ENCODE measurements around the gene POTEI.
"Not testable (repeated sequence)": the region's sequence is repeated elsewhere in the genome, so short reads cannot be mapped to it uniquely, and the experiment has no call there.

Gene POTEI

DNA sequence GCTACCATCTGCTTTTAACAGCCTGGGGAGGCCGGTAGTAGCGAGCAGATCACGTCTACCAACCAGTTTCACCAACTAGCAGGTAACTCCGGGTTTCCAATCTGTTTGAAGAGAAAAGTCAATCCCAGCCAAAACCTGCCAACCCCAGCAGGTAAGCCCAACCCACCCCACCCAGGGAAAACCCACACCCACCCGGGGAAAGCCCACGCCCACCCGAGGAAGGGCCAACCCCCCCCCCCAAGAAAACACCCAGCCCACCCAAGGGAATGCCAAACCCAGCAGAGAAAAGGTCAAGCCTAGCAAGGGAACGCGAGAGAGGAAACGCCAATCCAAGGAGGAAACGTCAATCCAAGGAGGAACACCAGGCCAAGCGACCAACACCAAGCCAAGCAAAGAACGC lies at the start of gene POTEI:
Gene POTEI, minus strand, starts transcription at position 101 of the 400 bp plus-strand sequence. Its CDS starts 93 bp downstream, at position 8.
- not testable (repeated sequence) for DNase-seq

DNA sequence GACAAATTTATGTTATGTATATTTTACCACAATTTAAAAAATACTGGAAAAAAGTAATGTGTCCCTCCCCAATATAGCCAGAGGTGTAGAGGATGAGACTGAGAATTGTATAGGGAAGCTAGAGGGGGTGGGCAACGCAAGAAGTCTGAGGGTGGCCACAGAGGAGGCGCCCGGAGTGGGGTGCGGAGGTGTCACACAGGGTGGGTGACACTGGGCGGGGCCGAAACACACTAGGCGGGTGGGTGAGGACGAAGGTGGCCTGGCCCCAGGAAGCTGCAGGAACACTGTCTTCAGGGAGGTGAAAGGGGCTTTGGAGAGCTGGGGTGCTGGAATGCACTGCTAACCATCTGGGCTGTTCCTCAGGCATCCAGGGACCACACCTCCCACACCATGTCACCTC lies 47.3 kb upstream of the POTEI start:
- DNase-seq = not testable (repeated sequence)

DNA sequence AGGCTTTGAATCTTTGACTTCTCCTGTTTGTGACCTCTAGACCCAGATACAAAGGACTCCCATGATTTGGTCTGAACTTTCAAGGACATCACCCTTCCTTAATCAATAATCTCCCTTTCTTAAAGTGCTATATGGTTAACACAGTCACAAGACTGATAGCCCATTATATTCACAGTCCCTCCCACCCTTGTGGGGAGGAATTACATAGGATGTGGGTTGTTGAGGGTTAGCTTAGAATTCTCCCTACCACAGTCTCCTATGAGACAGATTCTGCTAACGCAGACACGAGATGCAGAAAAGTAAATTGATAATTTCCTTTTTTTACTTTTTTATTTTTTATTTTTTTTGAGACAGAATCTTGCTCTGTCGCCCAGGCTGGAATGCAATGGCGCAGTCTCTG lies 45.0 kb upstream of the POTEI start:
- DNase-seq = not testable (repeated sequence)

DNA sequence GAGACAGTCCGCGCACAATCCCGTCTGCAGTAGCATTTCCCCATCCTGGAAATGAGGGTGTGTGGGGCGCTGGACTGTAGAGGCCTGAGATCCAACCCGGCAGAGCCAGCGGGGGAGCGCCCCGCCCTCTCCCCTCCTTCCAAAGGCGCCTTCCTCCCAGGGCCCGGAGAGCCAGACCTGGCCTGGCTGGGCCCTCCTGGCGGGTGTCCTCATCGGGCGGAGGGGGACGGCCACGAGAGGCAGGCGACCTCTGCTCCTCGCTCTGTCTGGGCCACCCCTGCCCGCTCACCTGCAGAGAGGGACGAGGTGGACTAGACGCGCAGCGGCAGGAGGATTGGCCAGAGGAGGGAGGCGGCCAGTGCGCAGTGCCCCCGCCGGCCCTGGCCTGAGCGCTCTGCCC lies 40.3 kb upstream of the POTEI start:
- not testable (repeated sequence) for DNase-seq

DNA sequence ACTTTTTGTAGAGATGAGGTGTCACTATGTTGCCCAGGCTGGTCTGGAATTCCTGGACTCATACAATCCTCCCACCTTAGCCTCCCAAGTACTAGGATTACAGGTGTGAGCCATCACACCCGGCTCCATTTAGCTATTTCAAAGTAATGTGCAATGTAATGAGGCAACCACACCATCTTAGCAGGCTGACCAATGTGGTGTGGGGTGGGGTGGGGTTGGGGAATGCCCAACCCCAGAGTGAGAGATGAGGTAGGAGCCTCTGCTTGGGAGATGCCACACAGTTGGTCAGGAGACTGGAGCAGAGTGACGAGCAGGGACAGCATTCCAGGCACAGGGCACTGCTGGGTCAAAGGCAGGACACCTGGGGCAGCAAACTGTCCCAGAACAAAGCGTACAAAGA lies 39.3 kb upstream of the POTEI start:
- not testable (repeated sequence) for DNase-seq

DNA sequence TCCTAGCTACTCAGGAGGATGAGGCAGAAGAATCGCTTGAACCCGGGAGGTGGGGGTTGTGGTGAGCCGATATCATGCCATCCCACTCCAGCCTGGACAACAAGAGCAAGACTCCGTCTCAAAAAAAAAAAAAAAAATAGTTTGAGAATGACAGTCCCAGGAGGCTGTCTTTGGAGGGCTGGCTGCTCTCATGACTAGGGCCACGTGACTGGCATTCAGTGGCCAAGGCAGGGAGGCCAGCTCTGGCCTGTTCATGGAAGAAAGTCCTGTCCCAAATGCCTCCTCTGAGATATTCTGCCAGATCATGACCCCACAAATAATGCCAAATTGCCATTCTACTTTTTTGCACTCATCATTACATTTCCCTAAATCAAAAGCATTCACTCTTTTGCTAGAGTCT lies 35.9 kb upstream of the POTEI start:
- not testable (repeated sequence) for DNase-seq

DNA sequence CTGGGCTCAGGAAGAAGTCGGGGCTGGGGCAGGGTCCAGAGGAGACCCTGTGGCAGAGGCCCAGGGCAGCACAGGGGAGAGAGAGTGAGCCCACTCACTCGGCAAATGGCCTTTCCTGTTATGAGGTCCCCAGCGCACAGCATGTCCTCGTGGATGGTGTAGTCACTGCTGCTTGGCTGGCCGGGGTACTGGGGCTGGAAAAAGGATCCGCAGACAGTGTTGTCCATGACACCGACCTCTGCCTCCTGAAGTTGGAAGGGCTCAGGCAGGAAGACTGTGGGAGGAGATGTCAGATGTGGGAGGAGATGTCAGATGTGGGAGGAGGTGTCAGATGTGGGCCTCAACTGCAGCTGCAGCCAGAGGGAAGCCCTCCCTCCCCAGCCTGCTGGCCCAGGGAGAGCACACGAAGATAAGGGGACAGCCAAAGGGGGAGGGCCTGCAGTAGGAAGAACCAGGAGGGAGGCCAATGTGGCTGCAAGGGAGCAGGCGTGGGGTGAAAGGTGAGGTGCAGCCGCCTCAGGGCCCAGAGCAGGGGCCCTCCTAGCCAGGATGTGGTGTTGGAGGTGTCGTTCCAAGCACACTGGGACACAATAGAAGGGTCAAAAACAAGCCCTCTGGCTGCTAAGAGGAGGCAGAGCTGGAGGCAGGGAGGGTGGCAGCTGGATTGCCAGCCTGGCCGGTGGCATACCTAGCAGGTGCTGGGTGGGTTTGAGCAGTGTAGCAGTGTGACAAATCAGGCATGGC lies 34.8 kb upstream of the POTEI start:
- DNase-seq = not testable (repeated sequence)

DNA sequence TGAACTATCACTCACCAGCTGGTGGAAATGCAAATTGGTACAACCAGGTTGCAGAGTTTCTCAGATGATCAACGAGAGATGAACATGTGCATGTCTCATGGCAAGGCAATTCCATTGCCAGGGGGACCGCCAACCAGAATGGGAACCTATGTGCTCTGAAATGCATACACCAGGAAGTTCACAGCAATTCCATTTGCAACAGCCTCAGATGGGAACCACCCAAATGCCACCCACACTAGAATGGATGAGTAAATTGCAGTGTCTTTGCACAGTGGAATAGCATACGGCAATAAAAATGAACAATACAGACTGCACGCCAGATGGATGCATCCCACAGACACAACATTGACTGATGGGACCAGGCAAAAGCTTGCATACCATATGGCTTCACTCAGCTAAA lies 33.7 kb upstream of the POTEI start:
- DNase-seq = not testable (repeated sequence)

DNA sequence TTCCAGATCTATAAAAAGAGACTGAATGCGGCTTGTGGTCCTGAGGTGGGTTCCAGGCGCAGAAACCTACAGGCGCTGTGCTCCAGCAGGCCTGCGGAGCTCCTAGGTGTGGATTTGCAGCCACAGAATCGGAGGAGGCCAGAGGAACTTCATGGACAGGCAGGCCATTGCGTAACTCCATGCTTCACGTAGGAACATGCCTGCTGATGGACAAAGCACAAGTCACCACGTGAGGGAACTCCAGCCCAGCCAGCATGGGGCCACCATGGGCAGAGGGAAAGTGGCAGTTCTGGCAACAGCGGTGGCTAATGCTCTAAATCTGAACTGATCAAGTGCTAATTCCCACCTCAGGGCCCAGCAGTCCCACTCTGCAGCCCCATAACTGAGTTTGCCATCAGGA lies 29.1 kb upstream of the POTEI start:
- DNase-seq = not testable (repeated sequence)

DNA sequence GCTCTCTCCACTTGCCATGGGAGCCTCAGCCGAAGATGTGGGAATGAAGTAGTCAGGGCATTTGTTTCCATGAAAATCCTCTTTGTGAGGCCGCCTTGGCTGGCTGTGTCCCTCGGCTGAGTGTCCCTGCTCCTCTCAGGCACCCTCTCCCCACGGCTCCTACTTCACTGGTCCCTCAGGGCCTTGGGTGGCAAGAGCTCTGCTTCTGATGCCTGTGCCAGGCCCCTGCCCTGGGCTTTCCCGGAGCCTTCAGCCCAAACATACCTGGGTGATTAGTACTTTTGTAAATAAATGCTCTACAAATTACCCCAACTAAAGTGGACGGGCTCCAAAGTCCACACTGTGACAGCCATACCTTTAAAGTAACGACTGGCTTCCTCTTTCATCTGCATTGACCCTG lies 27.5 kb upstream of the POTEI start:
- not testable (repeated sequence) for DNase-seq

DNA sequence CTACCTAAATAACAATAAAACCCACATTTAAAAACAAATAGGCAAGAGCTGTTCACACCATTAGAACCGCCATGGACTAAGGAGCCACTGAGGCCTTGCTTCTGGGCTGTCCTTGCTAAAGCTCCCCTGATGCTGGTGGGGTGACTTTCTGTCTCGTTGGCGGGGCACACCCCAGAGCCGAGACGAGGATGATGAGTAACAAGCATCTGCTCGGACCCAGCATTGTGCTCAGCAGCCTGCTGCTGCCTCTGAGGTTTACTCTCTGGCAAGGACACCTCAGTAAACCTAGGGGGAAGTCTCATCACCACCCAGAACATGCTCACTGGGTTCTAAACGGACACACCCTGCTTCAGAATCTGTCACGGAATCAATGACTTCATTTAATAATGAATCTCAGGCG lies 22.5 kb upstream of the POTEI start:
- DNase-seq = not testable (repeated sequence)

DNA sequence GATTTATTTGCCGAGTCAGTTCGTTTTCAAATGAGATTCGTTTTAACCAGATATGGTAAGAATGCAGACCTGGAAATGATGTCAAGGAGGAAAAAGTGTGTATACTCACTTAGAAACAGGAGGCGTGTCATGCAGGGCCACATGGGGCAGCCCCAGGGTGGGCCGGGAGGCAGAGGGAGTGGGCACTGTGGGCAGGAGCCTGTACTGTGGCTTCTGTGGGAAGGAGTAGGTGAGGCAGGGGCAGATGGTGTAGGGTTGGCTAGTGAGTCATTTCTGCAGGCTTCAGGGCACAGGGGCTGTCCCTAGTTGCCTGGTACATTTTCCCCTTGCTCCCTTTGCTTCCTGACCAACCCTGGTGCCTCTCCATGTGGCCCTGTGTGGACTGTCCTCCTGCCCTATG lies 22.1 kb upstream of the POTEI start:
- not testable (repeated sequence) for DNase-seq

DNA sequence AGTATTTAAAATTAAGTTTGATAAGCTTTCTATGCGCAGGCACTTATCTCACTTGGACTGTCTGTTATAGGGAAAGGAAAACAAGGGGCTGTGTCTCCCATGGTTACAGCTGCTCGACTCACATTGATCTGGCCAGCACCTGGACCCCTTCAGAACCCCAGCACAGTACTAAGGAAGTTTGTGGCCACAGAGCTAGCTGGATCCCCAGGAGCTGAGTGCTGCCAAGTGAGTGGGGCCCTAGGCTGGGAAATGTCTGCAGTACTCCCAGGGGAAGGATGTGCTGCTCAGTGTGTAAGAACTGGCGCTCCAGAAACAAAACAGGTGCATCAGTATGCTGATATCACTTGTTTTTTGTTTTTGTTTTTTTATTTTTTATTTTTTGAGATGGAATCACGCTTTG lies 21.1 kb upstream of the POTEI start:
- DNase-seq = not testable (repeated sequence)

DNA sequence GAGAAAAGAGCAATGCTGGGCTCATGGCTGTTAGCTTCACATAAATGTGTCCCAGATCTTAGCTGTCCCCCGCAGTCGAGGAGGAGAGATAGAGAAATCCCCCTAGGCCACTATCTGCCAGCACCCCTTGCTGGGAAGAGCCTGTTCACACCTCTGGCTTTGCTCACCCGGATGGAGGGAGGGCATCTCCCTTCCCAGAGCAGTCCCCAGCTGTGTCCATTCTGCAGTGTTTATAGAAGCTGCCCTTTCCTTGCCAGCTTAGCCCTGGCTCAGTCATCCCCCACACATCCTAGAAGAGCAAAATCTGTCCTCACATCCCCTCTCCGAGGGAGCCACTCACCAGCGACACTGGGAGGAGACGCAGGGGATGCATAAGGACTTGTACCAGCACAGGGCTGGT lies 20.4 kb upstream of the POTEI start:
- DNase-seq = not testable (repeated sequence)

DNA sequence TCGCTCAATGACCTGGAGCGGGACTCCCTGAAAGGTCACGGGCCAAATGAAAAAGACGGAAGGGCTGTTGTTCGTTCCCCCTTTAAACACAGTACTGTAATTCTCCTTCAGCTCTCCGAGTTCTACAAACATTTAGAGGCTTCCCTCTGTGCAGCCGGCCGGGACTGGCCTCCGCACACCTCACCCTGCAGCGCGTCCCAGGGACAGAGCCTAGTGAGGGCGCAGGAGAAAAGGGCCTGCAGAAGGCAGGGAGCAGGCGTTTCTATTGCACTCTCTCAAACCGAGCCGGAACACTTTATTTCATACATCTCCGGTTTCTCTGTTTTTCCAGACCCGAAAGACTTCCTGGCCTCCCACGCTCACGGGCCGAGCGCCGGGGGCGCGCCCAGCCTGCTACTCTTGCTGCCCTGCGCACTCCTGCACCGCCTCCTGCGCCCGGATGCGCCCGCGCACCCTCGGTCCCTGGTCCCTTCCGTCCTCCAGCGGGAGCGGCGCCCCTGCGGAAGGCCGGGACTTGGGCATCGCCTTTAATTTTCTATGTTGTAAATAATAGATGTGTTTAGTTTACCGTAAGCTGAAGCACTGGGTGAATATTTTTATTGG lies 18.3 kb upstream of the POTEI start:
- not testable (repeated sequence) for DNase-seq

DNA sequence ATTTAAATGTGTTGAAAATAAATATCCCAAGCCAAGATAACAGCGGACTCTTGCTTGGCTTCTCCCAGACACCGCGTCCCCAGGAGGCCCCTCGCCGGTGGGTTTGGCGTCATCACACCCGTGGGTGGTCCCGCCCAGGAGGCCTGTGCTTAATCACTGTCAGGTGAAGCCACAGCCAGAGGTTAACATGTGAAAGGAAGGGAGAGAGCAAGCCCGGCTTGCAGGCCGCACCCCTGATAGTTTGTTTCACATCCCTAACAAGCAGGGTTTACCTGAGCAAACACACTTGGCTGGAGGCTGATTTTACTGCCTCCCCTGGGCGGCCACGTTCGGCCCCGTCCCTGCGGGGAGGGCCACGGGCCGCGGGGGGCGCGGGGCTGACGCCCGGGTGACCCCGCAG lies 13.3 kb upstream of the POTEI start:
- not testable (repeated sequence) for DNase-seq

DNA sequence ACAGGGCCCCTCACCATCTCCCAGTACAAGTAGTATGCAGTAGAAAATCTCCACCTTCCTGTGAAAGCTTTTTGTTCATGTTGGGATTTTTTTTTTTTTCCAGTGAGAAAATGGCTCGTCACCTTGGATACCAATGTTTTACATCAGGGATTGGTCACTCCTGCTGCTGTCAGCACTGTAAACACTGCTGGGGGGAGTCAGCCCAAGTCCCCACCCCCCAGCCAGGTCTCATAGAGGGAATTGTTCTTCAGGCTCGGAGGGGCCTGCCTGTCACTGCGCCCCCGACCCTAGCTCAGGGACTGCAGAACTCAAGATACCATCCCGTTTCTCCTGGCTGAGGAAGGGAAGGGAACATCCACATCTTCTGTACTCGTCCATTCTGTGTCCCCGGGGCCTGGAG lies 11.9 kb upstream of the POTEI start, which contains the start of gene CFC1B:
Gene CFC1B, plus strand, starts transcription at position 231 of the 400 bp plus-strand sequence. CDS start 263 bp downstream, outside the sequence.
- not testable (repeated sequence) for DNase-seq

DNA sequence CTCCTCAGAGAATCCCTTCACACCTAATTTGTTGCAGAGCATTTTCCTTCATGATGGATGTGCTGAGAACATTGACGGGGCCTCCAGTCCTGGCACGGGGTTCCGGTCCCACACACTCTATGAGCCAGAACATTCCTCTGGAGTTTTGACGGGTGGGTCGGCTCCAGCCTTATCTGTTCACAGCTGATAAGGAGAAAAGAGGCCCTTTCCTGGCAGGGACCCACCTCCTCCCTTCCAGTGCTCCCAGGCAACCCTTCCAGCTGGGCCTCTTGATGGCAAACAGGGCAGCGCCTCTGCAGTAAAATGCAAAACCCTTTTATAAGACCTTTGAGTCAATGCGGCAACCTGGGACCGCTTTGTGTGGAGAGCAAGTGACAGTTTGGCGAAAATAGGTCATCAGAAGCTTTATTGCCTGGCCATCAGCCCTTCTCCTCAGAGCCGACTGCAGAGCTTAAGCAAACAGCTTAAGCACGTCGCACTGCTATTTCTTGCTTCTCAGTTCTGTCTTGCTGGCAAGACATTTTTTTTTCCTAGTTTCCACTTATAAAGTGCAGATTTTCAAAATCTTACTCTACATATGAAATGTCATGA lies 9.5 kb upstream of the POTEI start:
- DNase-seq = not testable (repeated sequence)

DNA sequence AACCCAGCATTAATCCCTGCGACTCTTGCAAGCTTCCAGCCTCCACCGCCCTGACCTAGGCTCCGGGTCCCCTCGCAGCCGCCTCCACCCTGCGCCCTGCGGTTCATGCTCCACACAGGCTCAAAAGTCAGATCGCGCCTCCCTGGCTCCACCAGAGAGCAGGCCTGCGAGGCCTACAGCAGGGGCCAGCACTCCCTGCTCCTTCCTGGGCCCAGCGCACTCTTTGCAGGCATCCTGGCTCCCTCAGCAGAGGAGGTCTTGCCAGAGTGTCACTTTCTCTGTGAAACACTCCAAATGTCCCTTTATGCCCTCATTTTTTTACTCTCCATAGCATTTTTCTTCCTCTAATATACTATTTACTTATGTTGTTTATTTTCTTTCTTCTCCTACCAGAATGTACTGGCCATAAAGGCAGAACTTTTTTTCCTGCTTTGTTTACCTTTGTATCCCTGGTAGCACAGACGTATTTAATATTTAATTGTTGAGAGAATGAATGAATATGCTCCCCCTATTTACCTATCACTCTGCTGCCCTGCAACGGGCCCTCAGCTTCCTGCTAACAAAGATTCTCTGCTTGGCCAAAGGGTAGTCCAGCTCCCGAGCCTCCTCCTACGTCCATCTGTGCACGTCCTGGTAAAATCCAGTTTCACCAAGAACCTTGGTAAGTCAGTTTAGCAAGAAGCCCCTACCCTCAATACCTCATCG lies 2.8 kb upstream of the POTEI start:
- not testable (repeated sequence) for DNase-seq

DNA sequence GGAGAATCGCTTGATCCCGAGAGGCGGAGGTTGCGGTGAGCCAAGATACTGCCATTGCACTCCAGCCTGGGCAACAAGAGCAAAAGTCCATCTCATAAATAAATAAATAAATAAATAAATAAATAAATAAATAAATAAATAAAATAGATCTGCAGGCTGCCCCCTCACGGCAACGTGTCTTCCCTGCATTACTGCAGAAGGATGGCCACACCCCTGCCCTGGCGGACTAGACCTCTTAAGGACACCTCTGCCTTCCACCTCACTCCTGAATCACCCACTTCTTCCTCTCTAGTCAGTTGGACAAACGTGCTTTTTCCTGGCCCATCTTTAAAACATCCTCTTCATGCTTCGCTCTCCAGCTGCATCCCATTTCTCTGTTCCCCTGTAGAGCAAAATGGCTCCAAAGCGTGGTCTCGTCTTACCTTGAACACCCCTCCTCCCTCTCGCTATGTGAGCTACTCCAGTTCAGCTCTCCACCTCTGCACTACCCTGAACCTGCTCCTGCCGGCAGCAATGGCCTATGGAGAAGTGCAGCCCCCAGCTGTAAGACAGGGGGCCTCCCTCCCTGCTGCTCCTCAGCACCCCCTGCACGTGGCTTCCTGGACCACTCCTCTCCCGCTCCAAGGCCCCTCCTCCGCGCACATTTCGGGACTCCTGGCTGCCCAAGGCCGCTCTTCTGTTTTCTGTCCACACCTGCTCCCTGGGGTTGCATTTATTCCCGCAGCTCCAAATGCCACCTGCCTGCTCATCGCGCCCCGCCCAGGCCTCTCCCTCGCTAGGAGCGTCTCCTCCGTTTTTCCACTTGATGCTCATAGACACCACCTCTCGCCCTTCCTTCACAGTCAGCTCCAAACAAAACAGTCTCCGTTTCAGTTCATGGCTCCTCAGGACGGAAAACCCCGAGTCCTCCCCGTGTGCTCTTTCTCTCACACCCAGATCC lies 1.9 kb upstream of the POTEI start:
- not testable (repeated sequence) for DNase-seq

DNA sequence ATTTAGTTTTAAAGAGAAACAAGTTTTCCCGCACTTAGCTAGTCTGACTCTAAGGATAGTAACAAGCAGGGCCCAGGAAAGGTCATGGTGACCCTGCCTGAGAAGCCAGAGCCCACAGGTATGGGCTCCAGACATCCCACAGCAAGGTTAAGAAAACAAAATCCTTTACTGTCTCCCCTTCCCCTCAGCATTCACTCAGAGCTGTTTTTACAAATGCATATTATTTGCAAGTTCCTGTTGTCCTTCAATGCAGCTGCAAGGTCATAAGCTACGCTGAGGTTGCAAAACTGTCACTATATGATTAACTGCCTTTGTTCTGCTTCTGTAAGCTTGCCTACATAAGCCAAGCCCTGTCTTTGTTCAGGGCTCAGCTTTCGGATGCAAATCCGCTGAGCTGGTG lies 18.1 kb downstream of the POTEI start:
- DNase-seq = not testable (repeated sequence)

DNA sequence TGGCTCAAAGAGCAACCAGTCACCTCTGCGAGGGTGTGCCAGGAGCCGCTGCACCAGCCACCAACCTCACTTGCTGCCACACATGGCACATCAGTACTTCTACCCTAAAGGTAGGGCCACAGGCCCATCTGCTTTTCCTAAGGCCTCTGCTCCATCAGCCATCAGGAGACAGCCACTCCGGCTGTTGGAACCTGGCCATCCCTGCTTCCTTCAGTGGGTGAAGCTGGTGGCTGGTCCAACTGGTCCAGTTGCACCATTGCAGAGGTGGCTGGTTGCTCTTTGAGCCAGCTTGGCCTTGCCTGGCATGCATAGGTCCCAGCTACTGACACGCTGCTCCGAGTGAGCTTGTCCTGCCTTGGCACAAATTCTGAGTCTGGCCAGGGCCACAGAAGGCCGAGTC lies 53.7 kb downstream of the POTEI start:
- not testable (repeated sequence) for DNase-seq

Measured in kidney glomerular epithelial cell (primary cell).